HCT116 (cell line): ENCODE results near the gene MVK. TPM values are rescaled to one million over a fixed set of nuclear protein-coding genes. Genes with fewer than 3 reads are reported as not detected.

Source experiments
- ATAC-seq: fragments of 200-7000 bp; cut with Tn5 transposase; 2 replicates; pipeline ENCODE4 v1.9.1; 2020; ENCODE audit warnings: mild to moderate bottlenecking, moderate library complexity
- BruUV-seq: library from RNA; stranded (reverse); fragments of 400-500 nt; replicated peaks from 2 replicates; lab custom pipeline; 2021; lab: Mats Ljungman, UMichigan
- CTCF ChIA-PET: fragments of 300-600 bp; sonication (Branson Sonifier 250); formaldehyde crosslinking; loops from one replicate; lab custom pipeline; 2021; ENCODE audit warnings: antibody characterized with exemption; lab: Charles Lee
- POLR2A ChIA-PET: fragments of 300-600, 350-600 bp; sonication (Branson Sonifier 250); formaldehyde crosslinking; loops from one replicate; lab custom pipeline; 2021; ENCODE audit warnings: antibody characterized with exemption; lab: Charles Lee
- RAD21 ChIA-PET, 2 experiments: fragments of 300-600 bp; sonication (Branson Sonifier 250); formaldehyde crosslinking; loops; one replicate each; lab custom pipeline; 2023; ENCODE audit warnings: low total read pairs in 2 of 2; ENCODE audit not compliant: uncharacterized antibody in 2 of 2, unreplicated experiment in 2 of 2, low non-redundant PET in 1 of 2; lab: Charles Lee
- DNase-seq: peaks from one replicate; pipeline ENCODE4 v3.0.0-alpha.2; 2010; ENCODE audit warnings: low read depth, low spot score
- H2AFZ ChIP-seq: fragments of 200-600 bp; shearing (Covaris generic), sonication (generic); 2 replicates; pipeline ENCODE4 v1.6.1; 2017; ENCODE audit warnings: low read depth, mixed run types, mixed read lengths, antibody characterized with exemption, low read length; ENCODE audit not compliant: poor library complexity, severe bottlenecking
- H3K27ac ChIP-seq: 2 replicates; pipeline ENCODE4 v1.5.1; 2012; ENCODE audit warnings: low read depth, low read length
- H3K27me3 ChIP-seq: fragments of 200-600 bp; sonication (generic); 2 replicates; pipeline ENCODE4 v1.6.1; 2016; ENCODE audit warnings: mixed run types, low read length, mixed read lengths; ENCODE audit not compliant: insufficient read depth
- H3K36me3 ChIP-seq, 2 experiments: fragments of 200-500 bp in 1 of 2; fragments of 200-600 bp in 1 of 2; sonication (Bioruptor generic) in 1 of 2; sonication (generic) in 1 of 2; 2 replicates each; pipeline versions ENCODE4 v1.5.1 to v1.6.1; 2014 to 2016; ENCODE audit warnings: low read length in 2 of 2, inconsistent platforms in 1 of 2, mixed read lengths in 1 of 2, mixed run types in 1 of 2; ENCODE audit not compliant: insufficient read depth in 2 of 2, control insufficient read depth in 1 of 2
- H3K4me1 ChIP-seq, 2 experiments: fragments of 200-600 bp in 1 of 2; sonication (generic) in 1 of 2; 2 replicates each; pipeline versions ENCODE4 v1.5.1 to v1.6.1; 2012 to 2017; ENCODE audit warnings: low read length in 2 of 2, inconsistent platforms in 1 of 2, mild to moderate bottlenecking in 1 of 2, mixed read lengths in 1 of 2, mixed run types in 1 of 2, moderate library complexity in 1 of 2; ENCODE audit not compliant: insufficient read depth in 2 of 2, control insufficient read depth in 1 of 2
- H3K4me2 ChIP-seq: fragments of 200-600 bp; sonication (generic); 2 replicates; pipeline ENCODE4 v1.6.1; 2017; ENCODE audit warnings: mixed run types, low read length, mixed read lengths
- H3K4me3 ChIP-seq, 2 experiments: fragments of 200-600 bp in 1 of 2; sonication (generic) in 1 of 2; replicated peaks in 1 of 2; 2 replicates each; pipeline ENCODE4 v1.5.1; 2011 to 2016; ENCODE audit warnings: low read length in 2 of 2, control low read depth in 1 of 2, low read depth in 1 of 2, mild to moderate bottlenecking in 1 of 2, mixed read lengths in 1 of 2, mixed run types in 1 of 2
- H3K79me2 ChIP-seq: fragments of 200-600 bp; sonication (generic); 2 replicates; pipeline ENCODE4 v1.6.1; 2017; ENCODE audit warnings: mild to moderate bottlenecking, mixed run types, low read length, moderate library complexity, mixed read lengths; ENCODE audit not compliant: insufficient read depth
- H3K9ac ChIP-seq: fragments of 200-600 bp; sonication (generic); 2 replicates; pipeline ENCODE4 v1.6.1; 2016; ENCODE audit warnings: low read length, mixed read lengths
- H3K9me2 ChIP-seq: fragments of 200-600 bp; sonication (generic), shearing (Covaris generic); 2 replicates; pipeline ENCODE4 v1.6.1; 2017; ENCODE audit warnings: mixed run types, mild to moderate bottlenecking, moderate library complexity; ENCODE audit not compliant: insufficient read depth
- H3K9me3 ChIP-seq, 2 experiments: fragments of 200-500 bp in 1 of 2; fragments of 200-600 bp in 1 of 2; sonication (Bioruptor generic) in 1 of 2; sonication (generic) in 1 of 2; 2 replicates each; pipeline ENCODE4 v1.6.1; 2014 to 2017; ENCODE audit warnings: low read length in 2 of 2, mixed read lengths in 2 of 2, inconsistent platforms in 1 of 2, low read depth in 1 of 2, mild to moderate bottlenecking in 1 of 2, mixed run types in 1 of 2, moderate library complexity in 1 of 2; ENCODE audit not compliant: control insufficient read depth in 1 of 2, insufficient read depth in 1 of 2
- H4K20me1 ChIP-seq: fragments of 200-600 bp; sonication (generic), shearing (Covaris generic); 2 replicates; pipeline ENCODE4 v1.6.1; 2017; ENCODE audit warnings: mixed run types, mild to moderate bottlenecking, moderate library complexity; ENCODE audit not compliant: insufficient read depth
- CBX3 ChIP-seq: IDR thresholded peaks from 2 replicates; pipeline ENCODE4 v1.6.1; 2012; ENCODE audit warnings: low read depth
- EGR1 ChIP-seq: IDR thresholded peaks from 2 replicates; pipeline ENCODE4 v1.6.1; 2012; ENCODE audit warnings: low read depth
- ELF1 ChIP-seq: IDR thresholded peaks from 2 replicates; pipeline ENCODE4 v1.6.1; 2012; ENCODE audit warnings: low read depth, borderline replicate concordance
- FOSL1 ChIP-seq: IDR thresholded peaks from 2 replicates; pipeline ENCODE4 v1.6.1; 2012; ENCODE audit warnings: low read depth
- JUND ChIP-seq: IDR thresholded peaks from 2 replicates; pipeline ENCODE4 v1.6.1; 2012
- POLR2AphosphoS5 ChIP-seq: IDR thresholded peaks from 2 replicates; pipeline ENCODE4 v1.6.1; 2011; ENCODE audit warnings: mild to moderate bottlenecking, low read depth, low read length, moderate library complexity
- SIN3A ChIP-seq: IDR thresholded peaks from 2 replicates; pipeline ENCODE4 v1.6.1; 2012; ENCODE audit warnings: low read depth
- SP1 ChIP-seq: IDR thresholded peaks from 2 replicates; pipeline ENCODE4 v1.6.1; 2012; ENCODE audit warnings: low read depth
- YY1 ChIP-seq: IDR thresholded peaks from 2 replicates; pipeline ENCODE4 v1.6.1; 2011; ENCODE audit warnings: low read length, low read depth, moderate library complexity, mild to moderate bottlenecking; ENCODE audit not compliant: insufficient replicate concordance; ENCODE audit errors: extremely low read depth
- intact Hi-C: fragments of 100-400 bp; cut with micrococcal nuclease; formaldehyde crosslinking; loops from 2 replicates; pipeline ENCODE4 v1.10.0; 2022
- total RNA-seq: library from RNA; stranded (reverse); gene quantifications from one replicate; pipeline ENCODE4 v1.2.1, GENCODE V29; 2021; ENCODE audit not compliant: unreplicated experiment
- TF ChIP-seq, protein P1 (sequence below): IDR thresholded peaks from 2 replicates; pipeline ENCODE4 v1.6.1; 2012; ENCODE audit warnings: low read depth

MVK gene
- total RNA-seq, 1 experiment from 2014 or later = 17.3 TPM

DNA sequence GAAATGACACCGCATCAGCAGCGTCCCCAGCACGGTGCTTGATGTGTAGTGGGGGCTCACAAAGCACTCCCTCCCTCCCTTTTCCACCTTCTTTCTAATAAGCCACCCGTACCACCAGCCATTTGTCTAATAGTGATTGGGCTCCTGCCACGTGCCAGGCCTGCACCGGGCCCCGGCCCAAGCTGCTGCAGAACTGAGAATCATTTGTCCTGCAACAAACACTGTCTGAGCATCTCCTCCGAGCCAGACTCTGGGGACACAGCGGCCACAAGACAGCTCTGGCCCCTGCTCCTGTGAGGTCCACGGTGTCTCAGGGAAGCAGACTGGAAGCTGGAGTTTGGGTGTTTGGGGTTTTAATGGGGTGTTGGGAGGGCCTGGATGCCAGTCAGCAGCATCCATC is 43.9 kb downstream of the MVK start (continued):
- no peak for TF ChIP-seq SIN3A
- TF ChIP-seq POLR2AphosphoS5 = no peak
- TF ChIP-seq EGR1 = no peak
- no peak for TF ChIP-seq YY1

DNA sequence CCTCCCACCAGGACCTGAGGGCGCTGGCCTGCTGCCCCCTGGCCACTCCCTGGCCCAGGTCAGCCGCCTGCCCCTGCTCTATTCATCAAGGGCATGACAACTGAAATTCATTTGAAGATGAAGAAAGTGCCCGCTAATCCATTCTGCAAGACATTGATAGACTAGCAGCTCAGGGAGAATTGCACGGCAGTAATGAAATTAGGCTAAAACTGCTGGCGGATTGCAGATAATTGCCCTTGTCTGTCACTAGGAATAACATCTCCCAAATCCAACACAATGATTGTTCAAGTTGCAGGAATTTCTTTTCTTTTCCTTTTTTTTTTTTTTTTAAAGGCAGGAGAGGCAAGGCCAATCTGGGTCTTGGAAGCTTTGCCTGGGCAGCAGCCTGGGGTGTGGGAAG is 44.5 kb downstream of the MVK start:
- Histone ChIP-seq H4K20me1 (no peaks in the 10 kb centered on the region), H3K4me1 (no peaks in the 10 kb centered on the region), H3K9me2 (no peaks in the 10 kb centered on the region), H3K4me3 (no peak overlapping the region)
- CTCF ChIA-PET = interaction anchor here (1.4 kb wide), 1 partner anchor 20 kb away, joined by 3 read pairs; no protein-coding TSS in a partner anchor
- TF ChIP-seq, protein P1, sequence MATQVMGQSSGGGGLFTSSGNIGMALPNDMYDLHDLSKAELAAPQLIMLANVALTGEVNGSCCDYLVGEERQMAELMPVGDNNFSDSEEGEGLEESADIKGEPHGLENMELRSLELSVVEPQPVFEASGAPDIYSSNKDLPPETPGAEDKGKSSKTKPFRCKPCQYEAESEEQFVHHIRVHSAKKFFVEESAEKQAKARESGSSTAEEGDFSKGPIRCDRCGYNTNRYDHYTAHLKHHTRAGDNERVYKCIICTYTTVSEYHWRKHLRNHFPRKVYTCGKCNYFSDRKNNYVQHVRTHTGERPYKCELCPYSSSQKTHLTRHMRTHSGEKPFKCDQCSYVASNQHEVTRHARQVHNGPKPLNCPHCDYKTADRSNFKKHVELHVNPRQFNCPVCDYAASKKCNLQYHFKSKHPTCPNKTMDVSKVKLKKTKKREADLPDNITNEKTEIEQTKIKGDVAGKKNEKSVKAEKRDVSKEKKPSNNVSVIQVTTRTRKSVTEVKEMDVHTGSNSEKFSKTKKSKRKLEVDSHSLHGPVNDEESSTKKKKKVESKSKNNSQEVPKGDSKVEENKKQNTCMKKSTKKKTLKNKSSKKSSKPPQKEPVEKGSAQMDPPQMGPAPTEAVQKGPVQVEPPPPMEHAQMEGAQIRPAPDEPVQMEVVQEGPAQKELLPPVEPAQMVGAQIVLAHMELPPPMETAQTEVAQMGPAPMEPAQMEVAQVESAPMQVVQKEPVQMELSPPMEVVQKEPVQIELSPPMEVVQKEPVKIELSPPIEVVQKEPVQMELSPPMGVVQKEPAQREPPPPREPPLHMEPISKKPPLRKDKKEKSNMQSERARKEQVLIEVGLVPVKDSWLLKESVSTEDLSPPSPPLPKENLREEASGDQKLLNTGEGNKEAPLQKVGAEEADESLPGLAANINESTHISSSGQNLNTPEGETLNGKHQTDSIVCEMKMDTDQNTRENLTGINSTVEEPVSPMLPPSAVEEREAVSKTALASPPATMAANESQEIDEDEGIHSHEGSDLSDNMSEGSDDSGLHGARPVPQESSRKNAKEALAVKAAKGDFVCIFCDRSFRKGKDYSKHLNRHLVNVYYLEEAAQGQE = no peak
- no peak for TF ChIP-seq YY1
- TF ChIP-seq SP1 = no peak
- TF ChIP-seq EGR1 = no peak
- TF ChIP-seq CBX3 = no peak
- TF ChIP-seq JUND = no peak
- no peak for TF ChIP-seq FOSL1
- TF ChIP-seq ELF1 = no peak
- TF ChIP-seq, all 23 proteins: peak for 0
- RAD21 ChIA-PET = no interaction called here
- intact Hi-C loops = no loop called here
- H3K9ac ChIP-seq = no peak overlapping the region
- H3K27me3 ChIP-seq = peaks cover 32% of the 10 kb centered on the region; the same call in 1 of the 2 replicates
- no peaks in the 10 kb centered on the region for H3K36me3 ChIP-seq
- DNase-seq (no peak), ATAC-seq (no peak)
- no peaks in the 10 kb centered on the region for H3K79me2 ChIP-seq
- H3K4me2 ChIP-seq = no peak overlapping the region
- no peaks in the 10 kb centered on the region for H3K9me3 ChIP-seq
- BruUV-seq = no TSS peak
- no peak overlapping the region for H2AFZ ChIP-seq
- POLR2A ChIA-PET = interaction anchor here (0.5 kb wide), 1 partner anchor 11 kb away, joined by 3 read pairs; no protein-coding TSS in a partner anchor
- no peak overlapping the region for H3K27ac ChIP-seq
